8988T (cell line): ENCODE data around the gene NSD1.

Experiments used
- DNase-seq: peaks from one replicate; pipeline ENCODE4 v3.0.0; 2011

NSD1 gene

GRCh38 chr5:177098470-177099141 lies 35.0 kb upstream of the NSD1 start:
- no peak for DNase-seq

GRCh38 chr5:177099422-177100093 lies 34.0 kb upstream of the NSD1 start:
- DNase-seq = no peak

- DNase-seq = peak; percentile 88
These were observed 32.9 kb upstream of the NSD1 start for GRCh38 chr5:177100714-177101121.

GRCh38 chr5:177103523-177104253 lies 29.9 kb upstream of the NSD1 start:
- no peak for DNase-seq

- DNase-seq = no peak
These were observed 27.7 kb upstream of the NSD1 start for GRCh38 chr5:177105691-177106476.

- no peak for DNase-seq
These were observed 26.4 kb upstream of the NSD1 start for GRCh38 chr5:177107159-177107558.

- DNase-seq = no peak
These were observed 23.8 kb upstream of the NSD1 start for GRCh38 chr5:177109810-177110209.

GRCh38 chr5:177111720-177112394 lies 21.7 kb upstream of the NSD1 start:
- peak; percentile 89 for DNase-seq

- DNase-seq = no peak
These were observed 20.9 kb upstream of the NSD1 start for GRCh38 chr5:177112589-177113220.

- peak; percentile 93 for DNase-seq
These were observed 19.8 kb upstream of the NSD1 start for GRCh38 chr5:177113566-177114424.

GRCh38 chr5:177116631-177117373 lies 16.8 kb upstream of the NSD1 start:
- no peak for DNase-seq

GRCh38 chr5:177117441-177118045 lies 16.0 kb upstream of the NSD1 start:
- DNase-seq = no peak

GRCh38 chr5:177122566-177122965 lies 11.0 kb upstream of the NSD1 start:
- no peak for DNase-seq

GRCh38 chr5:177123789-177124485 lies 9.6 kb upstream of the NSD1 start:
- no peak for DNase-seq

- DNase-seq = no peak
These were observed 9.0 kb upstream of the NSD1 start for GRCh38 chr5:177124486-177124991.

- DNase-seq = no peak
These were observed 6.8 kb upstream of the NSD1 start for GRCh38 chr5:177126771-177127170.

GRCh38 chr5:177128551-177128981 lies 5.0 kb upstream of the NSD1 start:
- no peak for DNase-seq

GRCh38 chr5:177130211-177131018 lies 3.2 kb upstream of the NSD1 start:
- DNase-seq = no peak
